ENCODE results near the gene VTI1A. TPM values are rescaled to one million over a fixed set of nuclear protein-coding genes. Genes with fewer than 3 reads are reported as not detected.

The VTI1A gene
- polyA plus RNA-seq, 1 experiment = 20.4 TPM

GRCh38 chr10:112805701-112806100 is 358.7 kb downstream of the VTI1A start:
- no peak overlapping the region for H3K27ac ChIP-seq (ENCODE audit: low read depth, low read length)
- no peak for DNase-seq (ENCODE audit: low read depth, low spot score)
- H3K27me3 ChIP-seq (ENCODE audit: control insufficient read depth, insufficient read depth, low read length) = no peaks in the 10 kb centered on the region
- no peak for TF ChIP-seq CTCF (IDR thresholded peaks at IDR 0.05; ENCODE audit: low read depth, low read length)
- no peaks in the 10 kb centered on the region for H3K9me3 ChIP-seq (ENCODE audit: control insufficient read depth, insufficient read depth, low read length)
- ChIA-PET CTCF (interaction anchor here (0.6 kb wide), 1 partner anchor 111 kb away, joined by 5 read pairs; no protein-coding TSS in a partner anchor), POLR2A (no interaction called here)
- H3K4me3 ChIP-seq (ENCODE audit: low read depth, low read length) = no peak overlapping the region

- peaks cover 5% of the 10 kb centered on the region; the same call in 1 of the 2 replicates for H3K9me3 ChIP-seq (ENCODE audit: control insufficient read depth, insufficient read depth, low read length)
- ChIA-PET CTCF (interaction anchor here (0.5 kb wide), 1 partner anchor 320 kb away, joined by 3 read pairs; no protein-coding TSS in a partner anchor), POLR2A (no interaction called here)
- TF ChIP-seq CTCF (IDR thresholded peaks at IDR 0.05; ENCODE audit: low read depth, low read length) = no peak
- no peak for DNase-seq (ENCODE audit: low read depth, low spot score)
- no peaks in the 10 kb centered on the region for H3K27me3 ChIP-seq (ENCODE audit: control insufficient read depth, insufficient read depth, low read length)
- H3K27ac ChIP-seq (ENCODE audit: low read depth, low read length) = no peak overlapping the region
- H3K4me3 ChIP-seq (ENCODE audit: low read depth, low read length) = no peak overlapping the region
These were observed 360.0 kb downstream of the VTI1A start for GRCh38 chr10:112807013-112807412.

- CTCF ChIA-PET = no interaction called here
- no peak for DNase-seq (ENCODE audit: low read depth, low spot score)
- no peak for TF ChIP-seq CTCF (IDR thresholded peaks at IDR 0.05; ENCODE audit: low read depth, low read length)
These were observed 362.7 kb downstream of the VTI1A start for GRCh38 chr10:112809736-112810135.

GRCh38 chr10:112810711-112811151 is 363.7 kb downstream of the VTI1A start:
- Histone ChIP-seq H3K27ac (ENCODE audit: low read depth, low read length) (no peak overlapping the region), H3K27me3 (ENCODE audit: control insufficient read depth, insufficient read depth, low read length) (no peaks in the 10 kb centered on the region), H3K9me3 (ENCODE audit: control insufficient read depth, insufficient read depth, low read length) (peaks cover 5% of the 10 kb centered on the region; the same call in 1 of the 2 replicates), H3K4me3 (ENCODE audit: low read depth, low read length) (no peak overlapping the region)
- ChIA-PET CTCF (interaction anchor here (0.6 to 1.5 kb wide), 5 partner anchors 33 to 574 kb away, joined by 3 to 6 read pairs (median 3); no protein-coding TSS in a partner anchor), POLR2A (interaction anchor here (0.7 kb wide), 1 partner anchor 355 kb away, joined by 3 read pairs; no protein-coding TSS in a partner anchor)
- no peak for DNase-seq (ENCODE audit: low read depth, low spot score)
- no peak for TF ChIP-seq CTCF (IDR thresholded peaks at IDR 0.05; ENCODE audit: low read depth, low read length)

More at GRCh38 chr10:112809736-112810135, 362.7 kb downstream of the VTI1A start:
- peaks cover 5% of the 10 kb centered on the region; the same call in 1 of the 2 replicates for H3K9me3 ChIP-seq (ENCODE audit: control insufficient read depth, insufficient read depth, low read length)
- POLR2A ChIA-PET = interaction anchor here (0.6 to 0.7 kb wide), 2 partner anchors 31 to 46 kb away, joined by 5 to 8 read pairs; no protein-coding TSS in a partner anchor
- no peak overlapping the region for H3K27ac ChIP-seq (ENCODE audit: low read depth, low read length)
- no peaks in the 10 kb centered on the region for H3K27me3 ChIP-seq (ENCODE audit: control insufficient read depth, insufficient read depth, low read length)
- H3K4me3 ChIP-seq (ENCODE audit: low read depth, low read length) = no peak overlapping the region
